HCT116 (cell line): ENCODE data around the gene GSTM3. TPM values are rescaled to one million over a fixed set of nuclear protein-coding genes. Genes with fewer than 3 reads are reported as not detected.

Experiments used
- ATAC-seq: fragments of 200-7000 bp; cut with Tn5 transposase; 2 replicates; pipeline ENCODE4 v1.9.1; 2020; ENCODE audit warnings: mild to moderate bottlenecking, moderate library complexity
- BruUV-seq: library from RNA; stranded (reverse); fragments of 400-500 nt; replicated peaks from 2 replicates; lab custom pipeline; 2021; lab: Mats Ljungman, UMichigan
- CTCF ChIA-PET: fragments of 300-600 bp; sonication (Branson Sonifier 250); formaldehyde crosslinking; loops from one replicate; lab custom pipeline; 2021; ENCODE audit warnings: antibody characterized with exemption; lab: Charles Lee
- POLR2A ChIA-PET: fragments of 300-600, 350-600 bp; sonication (Branson Sonifier 250); formaldehyde crosslinking; loops from one replicate; lab custom pipeline; 2021; ENCODE audit warnings: antibody characterized with exemption; lab: Charles Lee
- RAD21 ChIA-PET, 2 experiments: fragments of 300-600 bp; sonication (Branson Sonifier 250); formaldehyde crosslinking; loops; one replicate each; lab custom pipeline; 2023; ENCODE audit warnings: low total read pairs in 2 of 2; ENCODE audit not compliant: uncharacterized antibody in 2 of 2, unreplicated experiment in 2 of 2, low non-redundant PET in 1 of 2; lab: Charles Lee
- DNase-seq: peaks from one replicate; pipeline ENCODE4 v3.0.0-alpha.2; 2010; ENCODE audit warnings: low read depth, low spot score
- H2AFZ ChIP-seq: fragments of 200-600 bp; shearing (Covaris generic), sonication (generic); 2 replicates; pipeline ENCODE4 v1.6.1; 2017; ENCODE audit warnings: low read depth, mixed run types, mixed read lengths, antibody characterized with exemption, low read length; ENCODE audit not compliant: poor library complexity, severe bottlenecking
- H3K27ac ChIP-seq: 2 replicates; pipeline ENCODE4 v1.5.1; 2012; ENCODE audit warnings: low read depth, low read length
- H3K27me3 ChIP-seq: fragments of 200-600 bp; sonication (generic); 2 replicates; pipeline ENCODE4 v1.6.1; 2016; ENCODE audit warnings: mixed run types, low read length, mixed read lengths; ENCODE audit not compliant: insufficient read depth
- H3K36me3 ChIP-seq, 2 experiments: fragments of 200-500 bp in 1 of 2; fragments of 200-600 bp in 1 of 2; sonication (Bioruptor generic) in 1 of 2; sonication (generic) in 1 of 2; 2 replicates each; pipeline versions ENCODE4 v1.5.1 to v1.6.1; 2014 to 2016; ENCODE audit warnings: low read length in 2 of 2, inconsistent platforms in 1 of 2, mixed read lengths in 1 of 2, mixed run types in 1 of 2; ENCODE audit not compliant: insufficient read depth in 2 of 2, control insufficient read depth in 1 of 2
- H3K4me1 ChIP-seq, 2 experiments: fragments of 200-600 bp in 1 of 2; sonication (generic) in 1 of 2; 2 replicates each; pipeline versions ENCODE4 v1.5.1 to v1.6.1; 2012 to 2017; ENCODE audit warnings: low read length in 2 of 2, inconsistent platforms in 1 of 2, mild to moderate bottlenecking in 1 of 2, mixed read lengths in 1 of 2, mixed run types in 1 of 2, moderate library complexity in 1 of 2; ENCODE audit not compliant: insufficient read depth in 2 of 2, control insufficient read depth in 1 of 2
- H3K4me2 ChIP-seq: fragments of 200-600 bp; sonication (generic); 2 replicates; pipeline ENCODE4 v1.6.1; 2017; ENCODE audit warnings: mixed run types, low read length, mixed read lengths
- H3K4me3 ChIP-seq, 2 experiments: fragments of 200-600 bp in 1 of 2; sonication (generic) in 1 of 2; replicated peaks in 1 of 2; 2 replicates each; pipeline ENCODE4 v1.5.1; 2011 to 2016; ENCODE audit warnings: low read length in 2 of 2, control low read depth in 1 of 2, low read depth in 1 of 2, mild to moderate bottlenecking in 1 of 2, mixed read lengths in 1 of 2, mixed run types in 1 of 2
- H3K79me2 ChIP-seq: fragments of 200-600 bp; sonication (generic); 2 replicates; pipeline ENCODE4 v1.6.1; 2017; ENCODE audit warnings: mild to moderate bottlenecking, mixed run types, low read length, moderate library complexity, mixed read lengths; ENCODE audit not compliant: insufficient read depth
- H3K9ac ChIP-seq: fragments of 200-600 bp; sonication (generic); 2 replicates; pipeline ENCODE4 v1.6.1; 2016; ENCODE audit warnings: low read length, mixed read lengths
- H3K9me2 ChIP-seq: fragments of 200-600 bp; sonication (generic), shearing (Covaris generic); 2 replicates; pipeline ENCODE4 v1.6.1; 2017; ENCODE audit warnings: mixed run types, mild to moderate bottlenecking, moderate library complexity; ENCODE audit not compliant: insufficient read depth
- H3K9me3 ChIP-seq, 2 experiments: fragments of 200-500 bp in 1 of 2; fragments of 200-600 bp in 1 of 2; sonication (Bioruptor generic) in 1 of 2; sonication (generic) in 1 of 2; 2 replicates each; pipeline ENCODE4 v1.6.1; 2014 to 2017; ENCODE audit warnings: low read length in 2 of 2, mixed read lengths in 2 of 2, inconsistent platforms in 1 of 2, low read depth in 1 of 2, mild to moderate bottlenecking in 1 of 2, mixed run types in 1 of 2, moderate library complexity in 1 of 2; ENCODE audit not compliant: control insufficient read depth in 1 of 2, insufficient read depth in 1 of 2
- H4K20me1 ChIP-seq: fragments of 200-600 bp; sonication (generic), shearing (Covaris generic); 2 replicates; pipeline ENCODE4 v1.6.1; 2017; ENCODE audit warnings: mixed run types, mild to moderate bottlenecking, moderate library complexity; ENCODE audit not compliant: insufficient read depth
- EZH2 ChIP-seq: fragments of 200-600 bp; sonication (generic); IDR thresholded peaks from 2 replicates; pipeline ENCODE4 v1.6.1; 2017; ENCODE audit warnings: antibody characterized with exemption, mixed run types
- POLR2AphosphoS5 ChIP-seq: IDR thresholded peaks from 2 replicates; pipeline ENCODE4 v1.6.1; 2011; ENCODE audit warnings: mild to moderate bottlenecking, low read depth, low read length, moderate library complexity
- SIN3A ChIP-seq: IDR thresholded peaks from 2 replicates; pipeline ENCODE4 v1.6.1; 2012; ENCODE audit warnings: low read depth
- SP1 ChIP-seq: IDR thresholded peaks from 2 replicates; pipeline ENCODE4 v1.6.1; 2012; ENCODE audit warnings: low read depth
- SRF ChIP-seq: IDR thresholded peaks from 2 replicates; pipeline ENCODE4 v1.6.1; 2012; ENCODE audit warnings: low read depth
- TCF7L2 ChIP-seq: IDR thresholded peaks from 2 replicates; pipeline ENCODE4 v1.7.0; 2011; ENCODE audit warnings: borderline replicate concordance, inconsistent platforms; ENCODE audit not compliant: insufficient read depth, insufficient read length; ENCODE audit errors: extremely low read depth
- ZBTB33 ChIP-seq: IDR thresholded peaks from 2 replicates; pipeline ENCODE4 v1.6.1; 2011; ENCODE audit warnings: mild to moderate bottlenecking, low read length, moderate library complexity; ENCODE audit not compliant: insufficient replicate concordance; ENCODE audit errors: extremely low read depth
- ZFX ChIP-seq: fragments of 450-650 bp; IDR thresholded peaks from 2 replicates; pipeline ENCODE4 v1.6.1; 2017
- ZNF274 ChIP-seq: fragments of 200-500 bp; sonication (Bioruptor generic); IDR thresholded peaks from 2 replicates; pipeline ENCODE4 v1.6.1; 2014; ENCODE audit warnings: mild to moderate bottlenecking, low read depth, low read length, inconsistent platforms
- intact Hi-C: fragments of 100-400 bp; cut with micrococcal nuclease; formaldehyde crosslinking; loops from 2 replicates; pipeline ENCODE4 v1.10.0; 2022
- total RNA-seq: library from RNA; stranded (reverse); gene quantifications from one replicate; pipeline ENCODE4 v1.2.1, GENCODE V29; 2021; ENCODE audit not compliant: unreplicated experiment

GSTM3 gene
- total RNA-seq, 1 experiment from 2014 or later: 0.39 TPM

GRCh38 chr1:109717729-109718128, 23.1 kb downstream of the GSTM3 start:
- POLR2A ChIA-PET: no interaction called here
- BruUV-seq: no TSS peak
- intact Hi-C loops: loop anchor here (1.0 to 5.0 kb wide), 2 partner anchors 56 to 265 kb away; partner anchors contain the start of gene AHCYL1
- Histone ChIP-seq H3K9me3 (no peaks in the 10 kb centered on the region), H3K9ac (no peak overlapping the region), H3K27me3 (no peaks in the 10 kb centered on the region), H3K9me2 (no peaks in the 10 kb centered on the region), H4K20me1 (no peaks in the 10 kb centered on the region), H3K27ac (no peak overlapping the region), H3K4me1 (peaks cover 0 to 14% of the 10 kb centered on the region in 2 experiments; a peak in 2 of 4 replicates), H3K36me3 (no peaks in the 10 kb centered on the region), H3K4me2 (no peak overlapping the region), H3K4me3 (no peak overlapping the region), H2AFZ (no peak overlapping the region), H3K79me2 (no peaks in the 10 kb centered on the region)
- RAD21 ChIA-PET: interaction anchor here in 1 of 2 experiments (1.0 kb wide), 1 partner anchor 57 kb away, joined by 3 read pairs; no protein-coding TSS in a partner anchor
- DNase-seq (no peak), ATAC-seq (no peak)
- CTCF ChIA-PET: interaction anchor here (1.0 to 1.5 kb wide), 6 partner anchors 10 to 267 kb away, joined by 3 to 10 read pairs (median 6); partner anchors contain the start of gene AHCYL1
- TF ChIP-seq ZNF274: no peak
- no peak for TF ChIP-seq SRF
- TF ChIP-seq POLR2AphosphoS5: no peak
- no peak for TF ChIP-seq SIN3A
- no peak for TF ChIP-seq SP1
- no peak for TF ChIP-seq ZBTB33
- no peak for TF ChIP-seq EZH2
- no peak for TF ChIP-seq ZFX
- TF ChIP-seq TCF7L2: no peak
